ENCODE data around the gene ABCA2. TPM values are rescaled to one million over a fixed set of nuclear protein-coding genes. Genes with fewer than 3 reads are reported as not detected.

The ABCA2 gene
- total RNA-seq, 2 experiments from 2014 or later: 4.1 to 4.7 TPM

DNA sequence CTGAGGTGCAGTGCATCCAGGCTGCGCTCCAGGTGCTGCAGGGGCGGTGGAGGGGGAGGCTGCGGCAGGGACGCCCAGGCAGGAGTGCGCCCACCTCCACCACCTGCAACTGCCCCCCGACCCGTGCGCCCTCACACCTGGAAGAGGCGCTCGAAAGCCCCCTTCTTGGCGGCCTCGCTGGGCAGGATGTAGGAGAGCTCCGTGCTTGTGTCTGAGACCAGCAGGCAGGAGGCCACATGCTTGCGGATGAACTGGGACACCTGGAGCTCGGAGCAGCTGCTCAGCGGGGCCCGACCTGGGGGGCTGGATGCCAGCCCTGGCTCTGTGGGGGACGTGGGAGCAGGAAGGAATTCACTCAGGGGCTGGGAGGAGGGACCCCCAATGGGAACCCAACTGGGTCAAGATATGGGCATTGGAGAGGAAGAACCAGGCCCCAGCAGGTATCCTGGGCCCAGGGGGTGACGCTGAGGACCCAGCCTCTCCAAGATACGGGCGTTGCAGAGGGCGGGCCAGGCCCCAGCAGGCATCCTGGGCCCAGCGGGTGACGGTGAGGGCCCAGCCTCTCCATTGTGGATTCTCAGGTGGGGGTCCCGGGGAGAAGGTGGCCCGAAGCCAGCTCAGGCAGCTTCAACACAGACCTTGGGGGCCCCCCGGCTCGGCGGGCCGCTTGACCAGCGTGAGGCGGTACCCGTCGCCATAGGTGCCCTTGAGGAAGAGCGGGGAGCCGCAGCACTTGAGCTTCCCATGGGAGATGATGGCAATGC is 13.1 kb downstream of the ABCA2 start:
- intact Hi-C loops (cut with micrococcal nuclease): no loop called here
- Mint-ChIP-seq H3K36me3 (ENCODE audit: low read depth) (no peaks in the 10 kb centered on the region), H3K27ac (no peak overlapping the region)

GRCh38 chr9:137014166-137014565 is 13.9 kb downstream of the ABCA2 start:
- no peaks in the 10 kb centered on the region for H3K9me3 Mint-ChIP-seq

More for the DNA sequence above, 13.1 kb downstream of the ABCA2 start:
- CTCF ChIA-PET: interaction anchor here (1.0 to 1.1 kb wide), 2 partner anchors 21 to 32 kb away, joined by 3 read pairs; no protein-coding TSS in a partner anchor
- no peaks in the 10 kb centered on the region for H3K27me3 Mint-ChIP-seq (ENCODE audit: low read depth)
- H3K4me3 Mint-ChIP-seq: no peak overlapping the region
- H3K9me3 Mint-ChIP-seq: no peaks in the 10 kb centered on the region
- no peaks in the 10 kb centered on the region for H3K4me1 Mint-ChIP-seq (ENCODE audit: low read depth)
- DNase-seq: no peak

DNA sequence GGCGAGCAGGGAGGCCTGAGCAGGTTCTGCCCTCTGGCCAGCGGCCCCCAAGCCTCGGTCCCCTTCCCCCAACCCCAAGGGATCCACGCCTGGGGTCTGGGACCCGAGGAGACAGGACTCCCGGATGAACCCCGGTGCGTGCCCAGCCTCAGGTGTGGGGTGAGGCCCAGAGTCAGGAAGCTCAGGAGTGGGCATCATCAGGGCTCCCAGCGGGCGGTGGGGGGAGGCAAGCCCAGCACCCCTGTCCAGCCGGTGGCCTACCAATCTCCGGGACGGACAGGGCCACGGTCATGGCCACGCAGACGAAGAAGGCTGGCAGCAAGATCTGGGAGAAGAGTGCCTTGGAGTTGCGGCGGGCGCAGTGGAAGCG is 14.5 kb downstream of the ABCA2 start:
- Mint-ChIP-seq H3K36me3 (ENCODE audit: low read depth) (no peaks in the 10 kb centered on the region), H3K27ac (no peak overlapping the region), H3K9me3 (no peaks in the 10 kb centered on the region), H3K4me3 (no peak overlapping the region), H3K27me3 (ENCODE audit: low read depth) (no peaks in the 10 kb centered on the region), H3K4me1 (ENCODE audit: low read depth) (no peaks in the 10 kb centered on the region)
- no peak for DNase-seq
- CTCF ChIA-PET: interaction anchor here (0.6 kb wide), 1 partner anchor 31 kb away, joined by 3 read pairs; no protein-coding TSS in a partner anchor
- intact Hi-C loops (cut with micrococcal nuclease): no loop called here

More at GRCh38 chr9:137014166-137014565, 13.9 kb downstream of the ABCA2 start:
- intact Hi-C loops (cut with micrococcal nuclease): no loop called here
- DNase-seq: no peak
- H3K4me1 Mint-ChIP-seq (ENCODE audit: low read depth): no peaks in the 10 kb centered on the region
- no peak overlapping the region for H3K27ac Mint-ChIP-seq
- H3K27me3 Mint-ChIP-seq (ENCODE audit: low read depth): no peaks in the 10 kb centered on the region
- no peaks in the 10 kb centered on the region for H3K36me3 Mint-ChIP-seq (ENCODE audit: low read depth)
- CTCF ChIA-PET: no interaction called here
- no peak overlapping the region for H3K4me3 Mint-ChIP-seq

GRCh38 chr9:137012694-137013570 is 15.1 kb downstream of the ABCA2 start:
- CTCF ChIA-PET: interaction anchor here (0.6 kb wide), 1 partner anchor 32 kb away, joined by 3 read pairs; no protein-coding TSS in a partner anchor
- Mint-ChIP-seq H3K4me3 (no peak overlapping the region), H3K4me1 (ENCODE audit: low read depth) (no peaks in the 10 kb centered on the region), H3K27ac (no peak overlapping the region), H3K9me3 (no peaks in the 10 kb centered on the region), H3K27me3 (ENCODE audit: low read depth) (no peaks in the 10 kb centered on the region), H3K36me3 (ENCODE audit: low read depth) (no peaks in the 10 kb centered on the region)
- DNase-seq: no peak
- intact Hi-C loops (cut with micrococcal nuclease): no loop called here

- no peaks in the 10 kb centered on the region for H3K9me3 Mint-ChIP-seq
- no peaks in the 10 kb centered on the region for H3K27me3 Mint-ChIP-seq (ENCODE audit: low read depth)
- no peak overlapping the region for H3K27ac Mint-ChIP-seq
- no peaks in the 10 kb centered on the region for H3K4me1 Mint-ChIP-seq (ENCODE audit: low read depth)
- no peak for DNase-seq
- no peak overlapping the region for H3K4me3 Mint-ChIP-seq
- intact Hi-C loops (cut with micrococcal nuclease): no loop called here
- CTCF ChIA-PET: no interaction called here
- H3K36me3 Mint-ChIP-seq (ENCODE audit: low read depth): no peaks in the 10 kb centered on the region
Observed at GRCh38 chr9:137011907-137012675, 15.9 kb downstream of the ABCA2 start.

GRCh38 chr9:137011156-137011555 is 16.9 kb downstream of the ABCA2 start:
- CTCF ChIA-PET: no interaction called here
- Mint-ChIP-seq H3K27me3 (ENCODE audit: low read depth) (no peaks in the 10 kb centered on the region), H3K9me3 (no peaks in the 10 kb centered on the region), H3K27ac (no peak overlapping the region), H3K4me1 (ENCODE audit: low read depth) (no peaks in the 10 kb centered on the region), H3K36me3 (ENCODE audit: low read depth) (no peaks in the 10 kb centered on the region), H3K4me3 (no peak overlapping the region)
- intact Hi-C loops (cut with micrococcal nuclease): no loop called here
- DNase-seq: no peak

- no peak for DNase-seq
- intact Hi-C loops (cut with micrococcal nuclease): no loop called here
- H3K36me3 Mint-ChIP-seq (ENCODE audit: low read depth): no peaks in the 10 kb centered on the region
- no peaks in the 10 kb centered on the region for H3K27me3 Mint-ChIP-seq (ENCODE audit: low read depth)
- no peak overlapping the region for H3K4me3 Mint-ChIP-seq
- no peak overlapping the region for H3K27ac Mint-ChIP-seq
- no peaks in the 10 kb centered on the region for H3K9me3 Mint-ChIP-seq
- no peaks in the 10 kb centered on the region for H3K4me1 Mint-ChIP-seq (ENCODE audit: low read depth)
- CTCF ChIA-PET: no interaction called here
Observed at GRCh38 chr9:137009938-137010732, 17.9 kb downstream of the ABCA2 start.

- no peak for DNase-seq
- H3K27ac Mint-ChIP-seq: no peak overlapping the region
- intact Hi-C loops (cut with micrococcal nuclease): no loop called here
- H3K4me1 Mint-ChIP-seq (ENCODE audit: low read depth): no peaks in the 10 kb centered on the region
- no peaks in the 10 kb centered on the region for H3K27me3 Mint-ChIP-seq (ENCODE audit: low read depth)
- no peak overlapping the region for H3K4me3 Mint-ChIP-seq
- H3K9me3 Mint-ChIP-seq: no peaks in the 10 kb centered on the region
- no peaks in the 10 kb centered on the region for H3K36me3 Mint-ChIP-seq (ENCODE audit: low read depth)
- CTCF ChIA-PET: no interaction called here
Observed at GRCh38 chr9:137009217-137009616, 18.8 kb downstream of the ABCA2 start.

- H3K36me3 Mint-ChIP-seq (ENCODE audit: low read depth): no peaks in the 10 kb centered on the region
- H3K27me3 Mint-ChIP-seq (ENCODE audit: low read depth): no peaks in the 10 kb centered on the region
- no peak overlapping the region for H3K27ac Mint-ChIP-seq
- no peaks in the 10 kb centered on the region for H3K9me3 Mint-ChIP-seq
- no peak overlapping the region for H3K4me3 Mint-ChIP-seq
- CTCF ChIA-PET: no interaction called here
- DNase-seq: no peak
- intact Hi-C loops (cut with micrococcal nuclease): no loop called here
- no peaks in the 10 kb centered on the region for H3K4me1 Mint-ChIP-seq (ENCODE audit: low read depth)
Observed at GRCh38 chr9:137008312-137008711, 19.7 kb downstream of the ABCA2 start.

GRCh38 chr9:137007816-137008270 is 20.2 kb downstream of the ABCA2 start:
- H3K4me1 Mint-ChIP-seq (ENCODE audit: low read depth): no peaks in the 10 kb centered on the region
- H3K36me3 Mint-ChIP-seq (ENCODE audit: low read depth): no peaks in the 10 kb centered on the region
- no peaks in the 10 kb centered on the region for H3K9me3 Mint-ChIP-seq
- DNase-seq: no peak
- no peak overlapping the region for H3K4me3 Mint-ChIP-seq
- CTCF ChIA-PET: no interaction called here
- no peak overlapping the region for H3K27ac Mint-ChIP-seq
- intact Hi-C loops (cut with micrococcal nuclease): no loop called here
- no peaks in the 10 kb centered on the region for H3K27me3 Mint-ChIP-seq (ENCODE audit: low read depth)

DNA sequence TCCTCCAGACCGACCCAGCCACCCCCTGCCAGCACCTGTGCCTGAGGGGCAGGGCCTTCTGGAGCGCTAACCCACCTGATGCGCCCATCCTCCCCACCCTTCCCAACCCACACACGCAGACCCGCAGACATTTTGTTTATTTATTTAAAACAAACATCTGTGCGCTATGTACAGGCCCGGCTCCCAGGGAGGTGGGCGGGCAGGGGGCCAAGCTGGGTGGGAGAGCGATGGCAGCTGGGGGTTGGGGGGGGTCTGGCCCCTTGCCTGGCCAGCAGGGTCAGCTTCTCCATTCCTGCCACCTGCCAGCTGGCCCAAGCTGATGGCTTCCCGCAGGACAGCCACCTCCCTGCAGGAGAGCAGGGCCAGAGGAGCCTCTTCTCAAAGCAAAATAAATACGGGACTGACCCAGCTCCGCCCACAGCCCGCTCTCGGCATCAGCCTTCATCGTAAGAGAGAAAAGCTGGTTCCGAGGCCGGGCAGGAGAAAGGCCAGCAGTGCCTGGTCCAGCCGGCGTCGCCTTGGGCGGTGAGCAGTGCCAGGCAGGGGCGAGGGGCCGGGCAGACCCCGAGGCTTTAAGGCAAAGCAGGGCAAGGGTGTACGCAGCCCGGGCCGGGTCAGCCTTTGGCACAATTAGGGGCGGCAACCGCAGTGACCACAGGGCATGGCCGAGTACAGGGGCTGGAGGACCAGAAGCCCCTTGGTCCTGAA is 20.8 kb downstream of the ABCA2 start:
- Mint-ChIP-seq H3K27me3 (ENCODE audit: low read depth) (no peaks in the 10 kb centered on the region), H3K9me3 (no peaks in the 10 kb centered on the region), H3K36me3 (ENCODE audit: low read depth) (no peaks in the 10 kb centered on the region), H3K27ac (no peak overlapping the region), H3K4me3 (no peak overlapping the region), H3K4me1 (ENCODE audit: low read depth) (no peaks in the 10 kb centered on the region)
- intact Hi-C loops (cut with micrococcal nuclease): no loop called here
- CTCF ChIA-PET: no interaction called here
- no peak for DNase-seq
